Gastroesophageal sphincter (tissue), 3 donors: Measurements from ENCODE around the gene HJV.

Experiments used
- POLR2A ChIP-seq, 2 donors: fragments of 450-650 bp; IDR thresholded peaks; one replicate each; pipeline ENCODE4 v1.6.1; 2017; ENCODE audit warnings: antibody characterized with exemption in 2 of 2, mild to moderate bottlenecking in 2 of 2, moderate library complexity in 1 of 2
- TF ChIP-seq, protein P1 (sequence below), 4 experiments: fragments of 200-600 bp in 2 of 4; fragments of 450-650 bp in 2 of 4; sonication (generic) in 1 of 4; IDR thresholded peaks; one replicate each; pipeline ENCODE4 v1.5.1; 2017 to 2019; ENCODE audit warnings: antibody characterized with exemption in 4 of 4, mild to moderate bottlenecking in 2 of 4, moderate library complexity in 2 of 4

DNA sequence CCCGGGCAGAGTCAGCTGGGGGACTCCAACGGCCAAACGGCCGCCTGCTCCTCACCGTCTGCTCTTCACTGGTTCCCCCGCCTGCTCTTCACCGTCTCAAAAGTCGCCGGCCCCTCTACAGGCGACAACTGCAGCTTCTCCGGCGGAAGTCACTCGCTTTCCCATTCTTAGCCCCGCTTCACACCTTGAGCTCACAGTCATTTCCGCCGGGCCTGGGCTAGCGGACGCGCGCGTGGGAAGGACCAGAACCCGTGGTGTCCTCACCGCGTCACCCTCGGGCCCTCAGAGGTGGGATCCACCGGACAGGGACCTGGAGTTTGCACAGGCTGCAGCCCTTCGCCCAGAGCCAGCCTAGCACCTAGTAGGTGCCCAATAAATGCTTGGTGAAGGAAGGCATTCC, 27.9 kb upstream of the HJV start:
- TF ChIP-seq, protein P1, sequence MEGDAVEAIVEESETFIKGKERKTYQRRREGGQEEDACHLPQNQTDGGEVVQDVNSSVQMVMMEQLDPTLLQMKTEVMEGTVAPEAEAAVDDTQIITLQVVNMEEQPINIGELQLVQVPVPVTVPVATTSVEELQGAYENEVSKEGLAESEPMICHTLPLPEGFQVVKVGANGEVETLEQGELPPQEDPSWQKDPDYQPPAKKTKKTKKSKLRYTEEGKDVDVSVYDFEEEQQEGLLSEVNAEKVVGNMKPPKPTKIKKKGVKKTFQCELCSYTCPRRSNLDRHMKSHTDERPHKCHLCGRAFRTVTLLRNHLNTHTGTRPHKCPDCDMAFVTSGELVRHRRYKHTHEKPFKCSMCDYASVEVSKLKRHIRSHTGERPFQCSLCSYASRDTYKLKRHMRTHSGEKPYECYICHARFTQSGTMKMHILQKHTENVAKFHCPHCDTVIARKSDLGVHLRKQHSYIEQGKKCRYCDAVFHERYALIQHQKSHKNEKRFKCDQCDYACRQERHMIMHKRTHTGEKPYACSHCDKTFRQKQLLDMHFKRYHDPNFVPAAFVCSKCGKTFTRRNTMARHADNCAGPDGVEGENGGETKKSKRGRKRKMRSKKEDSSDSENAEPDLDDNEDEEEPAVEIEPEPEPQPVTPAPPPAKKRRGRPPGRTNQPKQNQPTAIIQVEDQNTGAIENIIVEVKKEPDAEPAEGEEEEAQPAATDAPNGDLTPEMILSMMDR (IDR thresholded peaks at IDR 0.05), result no peak
- TF ChIP-seq POLR2A (IDR thresholded peaks at IDR 0.05), result no peak
